Hematopoietic multipotent progenitor cell treated with erythropoietin and hydrocortisone succinate and interleukin-3 and kit ligand, for 4 days (in vitro differentiated cells): ENCODE measurements around the gene MAPK10.

Experiments used
- DNase-seq: peaks from one replicate; pipeline ENCODE4 v3.0.0-alpha.2; 2015

The MAPK10 gene

DNA sequence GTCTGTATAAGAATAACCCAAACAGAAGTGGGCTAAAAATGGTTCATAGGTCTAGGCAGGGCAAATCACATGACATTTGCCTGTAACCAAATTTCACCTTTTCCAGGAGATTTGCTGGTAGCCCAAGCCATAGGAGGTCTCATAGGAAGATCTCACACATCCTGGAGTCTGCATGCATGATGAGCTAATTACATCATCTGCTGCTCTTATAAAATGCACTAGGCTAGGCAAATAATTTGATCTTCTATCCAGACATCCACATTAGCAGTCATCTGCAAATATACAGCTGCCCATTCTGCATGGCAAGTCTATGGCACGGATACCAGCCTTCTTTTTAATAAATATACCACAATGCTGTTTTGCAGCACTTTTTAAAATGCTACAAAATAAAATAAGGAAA is 87.2 kb downstream of the MAPK10 start:
- DNase-seq: no peak

GRCh38 chr4:86271057-86271456 is 88.8 kb downstream of the MAPK10 start:
- DNase-seq: no peak

GRCh38 chr4:86269354-86269753 is 90.5 kb downstream of the MAPK10 start:
- DNase-seq: no peak

DNA sequence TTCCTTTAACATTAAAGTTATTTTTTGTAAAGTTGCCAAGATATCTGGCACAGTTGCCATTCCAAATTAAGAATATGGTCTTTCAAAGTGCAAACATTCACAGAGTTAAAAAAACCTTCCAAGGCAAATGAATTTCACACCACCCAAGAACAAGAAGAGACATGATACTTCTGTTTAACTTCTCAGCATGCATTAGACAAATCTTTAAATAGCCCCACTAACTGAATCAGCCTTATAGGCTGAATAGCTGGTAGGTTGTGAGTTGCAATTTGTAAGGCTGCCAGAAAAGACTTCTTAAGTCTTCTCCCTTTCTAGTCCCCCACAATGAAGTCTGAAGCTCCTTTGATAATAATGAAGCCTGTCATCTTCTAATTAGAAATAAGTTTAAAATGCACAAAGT is 95.6 kb downstream of the MAPK10 start:
- DNase-seq: no peak

- DNase-seq: no peak
These were observed 98.2 kb downstream of the MAPK10 start for GRCh38 chr4:86261636-86262035.

DNA sequence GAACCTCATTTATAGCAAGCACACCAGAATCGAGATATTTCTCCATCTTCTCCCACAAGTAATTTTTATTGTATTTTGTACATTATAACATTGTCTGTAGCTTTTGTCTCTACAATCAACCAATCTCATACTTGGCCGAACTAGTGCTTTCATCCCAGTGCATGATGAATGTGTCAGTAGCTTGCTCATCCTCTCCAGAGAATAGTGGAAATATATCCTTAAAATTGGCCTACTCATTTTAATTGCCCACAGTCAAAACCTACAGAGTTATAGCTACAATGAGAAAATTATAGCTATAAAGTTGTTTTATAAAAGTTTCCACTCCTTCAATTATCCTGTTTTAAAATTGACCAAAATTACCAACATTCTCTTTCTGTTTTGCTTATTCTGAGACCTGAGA is 103.8 kb downstream of the MAPK10 start:
- no peak for DNase-seq

DNA sequence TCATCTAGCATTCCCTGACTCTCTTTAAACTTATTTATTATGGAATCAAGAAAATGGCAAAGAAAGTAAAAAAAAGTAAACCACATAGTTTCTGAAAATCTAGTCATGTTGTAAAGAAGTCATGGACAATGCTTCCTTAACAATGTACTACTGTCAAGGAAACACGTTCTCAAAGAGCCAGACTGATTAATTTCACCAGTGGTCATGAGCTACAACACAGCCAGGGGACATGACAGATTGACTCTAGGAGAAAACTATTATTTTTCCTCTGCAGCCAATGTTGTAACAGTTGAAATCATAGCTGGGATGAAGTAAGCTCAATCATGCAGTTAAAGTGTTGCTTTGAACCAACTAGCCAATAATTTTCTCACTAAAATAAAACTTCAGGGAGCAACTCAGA is 109.2 kb downstream of the MAPK10 start:
- no peak for DNase-seq

DNA sequence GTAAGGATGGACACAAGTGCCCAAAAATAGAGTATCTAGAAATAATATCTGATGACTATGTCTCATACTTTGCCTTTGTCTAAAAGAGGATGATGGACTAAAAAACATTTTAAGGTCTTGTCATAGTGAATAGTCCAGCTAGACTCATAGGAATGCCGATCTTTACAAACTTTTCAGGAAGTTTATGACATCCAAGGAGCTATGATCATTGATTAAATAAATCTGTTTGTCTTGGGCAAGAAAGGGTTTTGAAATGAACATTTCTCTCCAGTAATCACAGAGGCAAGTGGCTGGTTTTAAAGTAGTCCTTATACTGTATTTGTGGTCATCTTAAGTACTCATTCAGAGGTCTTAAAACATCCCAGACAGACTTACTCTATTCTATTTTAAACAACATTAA is 109.8 kb downstream of the MAPK10 start:
- no peak for DNase-seq

GRCh38 chr4:86249074-86249473 is 110.8 kb downstream of the MAPK10 start:
- DNase-seq: no peak

GRCh38 chr4:86247906-86248305 is 111.9 kb downstream of the MAPK10 start:
- no peak for DNase-seq

DNA sequence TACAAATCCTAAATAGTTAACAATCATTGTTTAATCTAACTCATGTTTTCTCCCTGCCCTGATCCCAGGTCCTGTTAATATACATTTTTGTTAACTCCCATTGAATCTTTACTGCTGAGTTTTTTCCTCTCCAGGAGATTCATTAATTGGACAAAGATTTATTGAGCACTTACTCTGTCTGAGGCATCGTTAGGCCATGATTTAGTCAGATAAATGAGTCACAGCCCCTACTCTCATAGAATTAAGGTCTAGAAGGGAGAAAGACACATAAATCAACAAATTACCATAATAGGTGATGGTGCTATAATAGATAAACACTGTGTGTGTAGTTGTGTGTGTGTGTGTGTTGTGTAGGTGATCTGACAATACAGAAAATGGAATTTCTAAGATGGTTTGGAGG is 112.5 kb downstream of the MAPK10 start:
- no peak for DNase-seq

- no peak for DNase-seq
These were observed 116.1 kb downstream of the MAPK10 start for GRCh38 chr4:86243750-86244149.

GRCh38 chr4:86242677-86243076 is 117.2 kb downstream of the MAPK10 start:
- DNase-seq: no peak

GRCh38 chr4:86235549-86235948 is 124.3 kb downstream of the MAPK10 start:
- no peak for DNase-seq

DNA sequence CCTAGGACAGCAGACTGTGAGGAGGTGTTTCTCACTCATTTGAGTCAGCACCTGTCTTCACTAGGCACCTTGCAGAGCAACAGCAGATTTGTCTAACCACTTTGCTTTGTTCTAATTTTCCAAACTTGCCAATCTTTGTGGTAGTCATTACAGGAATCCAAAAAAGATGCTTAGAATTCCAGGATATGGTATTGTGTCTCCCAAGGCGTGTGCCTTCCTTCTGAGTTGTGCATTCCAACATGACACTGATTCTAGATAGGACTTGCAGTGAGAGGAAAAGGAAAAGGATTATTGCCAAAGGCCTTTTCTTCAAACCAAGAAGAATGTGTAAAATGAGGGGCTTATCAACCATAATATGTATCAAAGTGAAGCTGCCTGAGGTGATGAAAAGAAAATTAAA is 126.2 kb downstream of the MAPK10 start:
- no peak for DNase-seq

DNA sequence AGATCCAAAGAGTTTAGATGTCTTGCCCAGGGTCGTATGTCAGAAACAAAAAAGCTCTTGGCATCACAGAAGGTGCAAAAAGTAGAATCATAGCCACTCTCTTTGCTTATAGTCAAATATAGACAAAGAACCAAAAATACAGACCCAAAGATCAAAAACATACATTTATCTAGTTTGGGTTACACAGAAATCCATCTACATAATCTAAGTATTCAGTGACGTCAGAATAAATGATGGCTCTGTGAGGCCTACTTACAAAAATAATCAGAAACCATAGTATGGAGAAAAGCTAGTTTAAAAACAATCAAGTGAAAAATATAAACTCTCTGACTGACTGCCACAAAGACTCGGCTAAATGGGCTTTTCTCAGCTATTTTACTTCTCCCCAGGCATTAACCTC is 126.8 kb downstream of the MAPK10 start:
- DNase-seq: no peak

DNA sequence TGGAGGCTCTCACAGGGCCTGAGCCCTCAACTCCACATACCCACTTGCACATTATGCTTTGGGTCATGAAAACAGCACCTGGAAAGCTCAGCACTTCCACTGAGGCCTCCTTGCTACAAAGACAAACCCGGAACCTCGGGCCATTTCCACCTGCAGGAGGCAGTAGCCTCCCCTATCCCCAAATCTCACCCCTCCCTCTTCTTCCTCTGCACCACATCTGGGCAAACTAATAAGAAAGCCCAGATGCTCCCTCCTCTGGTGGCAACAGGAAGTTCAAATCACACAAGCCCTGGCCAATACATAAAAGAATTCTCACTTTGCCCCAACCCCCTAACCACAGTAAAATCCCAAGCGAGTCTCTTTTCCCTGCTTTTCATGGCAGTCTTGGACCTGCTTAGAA is 136.4 kb downstream of the MAPK10 start:
- peak; percentile 65 for DNase-seq

- no peak for DNase-seq
These were observed 138.9 kb downstream of the MAPK10 start for GRCh38 chr4:86221002-86221401.

DNA sequence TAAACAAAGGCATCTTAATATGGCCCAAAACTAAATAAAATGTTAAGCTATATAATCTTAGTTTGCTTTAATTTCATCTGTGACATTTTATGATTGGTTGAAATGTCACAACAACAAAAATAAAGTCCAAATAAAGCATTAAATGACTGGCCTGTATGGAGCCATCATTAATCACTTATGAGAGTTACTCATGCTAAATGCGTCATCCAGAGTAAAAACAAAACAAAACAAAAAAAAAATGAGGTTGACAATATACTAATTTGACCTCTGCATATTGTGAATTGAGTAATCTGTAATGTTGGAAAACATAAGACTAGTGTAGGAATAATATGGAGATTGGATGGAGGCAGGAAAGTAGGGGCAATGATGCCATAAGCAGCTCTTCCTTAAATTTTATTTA is 139.7 kb downstream of the MAPK10 start:
- DNase-seq: no peak

- no peak for DNase-seq
These were observed 140.9 kb downstream of the MAPK10 start for GRCh38 chr4:86218746-86219473.

DNA sequence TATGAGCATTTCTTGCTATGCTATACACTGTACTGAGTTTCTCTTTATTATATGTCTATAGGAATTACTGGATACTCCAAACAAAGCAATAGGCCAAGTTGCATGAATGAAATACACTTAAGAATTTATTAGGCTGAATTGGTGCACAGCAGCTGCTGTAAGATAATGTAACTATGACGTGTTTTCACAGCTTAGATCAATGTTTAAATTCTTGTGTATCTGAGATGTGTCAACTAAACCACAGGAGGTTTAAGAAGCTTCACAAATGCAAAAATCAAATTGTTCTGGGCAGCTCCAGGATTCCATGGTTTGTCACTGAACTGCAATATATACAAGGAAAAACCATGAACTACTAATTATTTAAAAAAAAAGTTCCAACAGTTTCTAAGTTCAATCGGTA is 156.7 kb downstream of the MAPK10 start:
- DNase-seq: no peak

DNA sequence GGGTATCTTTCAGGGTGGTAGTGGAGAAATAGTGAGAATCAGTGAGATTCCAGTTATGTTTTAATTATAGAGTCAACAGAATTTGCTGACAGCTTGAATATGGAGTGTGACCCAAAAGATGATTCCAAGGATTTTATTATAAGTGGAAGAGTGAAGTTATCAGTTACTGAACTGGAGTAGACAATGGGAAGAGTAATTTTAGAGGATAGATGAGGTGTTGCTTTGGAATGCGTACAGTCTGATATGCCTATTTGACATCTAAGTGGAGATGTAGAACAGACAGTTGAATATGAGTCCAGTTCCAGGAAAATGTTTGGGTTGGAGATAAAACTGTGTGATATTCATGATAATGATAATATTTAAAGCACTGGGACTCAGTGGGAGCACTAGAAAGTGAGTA is 174.2 kb downstream of the MAPK10 start:
- no peak for DNase-seq

GRCh38 chr4:86184901-86185285 is 175.0 kb downstream of the MAPK10 start:
- no peak for DNase-seq

- no peak for DNase-seq
These were observed 175.5 kb downstream of the MAPK10 start for GRCh38 chr4:86184216-86184900.

GRCh38 chr4:86181585-86181984 is 178.3 kb downstream of the MAPK10 start:
- no peak for DNase-seq
